ENCODE results near the gene RASSF5. TPM values are rescaled to one million over a fixed set of nuclear protein-coding genes. Genes with fewer than 3 reads are reported as not detected.

Gene RASSF5
- total and polyA plus RNA-seq, 4 donors: 4.8 to 10.0 (median 5.5) TPM

- Histone ChIP-seq H3K4me3 (ENCODE audit: low read depth in 1 of 3, low read length in 3 of 3) (peak overlapping the region; percentile 59 to 88 (median 65)), H3K36me3 (ENCODE audit: control insufficient read depth in 4 of 4, insufficient read depth in 3 of 4, low read depth in 1 of 4, low read length in 3 of 4) (peaks cover 0 to 2% (median 0%) of the 10 kb centered on the region in 4 donors), H3K27ac (ENCODE audit: low read depth in 1 of 2, low read length in 2 of 2) (peak overlapping the region; percentile 70 to 77), H3K9me3 (ENCODE audit: control insufficient read depth in 4 of 4, low read length in 3 of 4) (no peaks in the 10 kb centered on the region), H3K27me3 (ENCODE audit: control insufficient read depth in 4 of 4, insufficient read depth in 4 of 4, low read length in 3 of 4) (no peaks in the 10 kb centered on the region), H3K9ac (ENCODE audit: low read depth in 1 of 2, low read length in 2 of 2) (peak overlapping the region in 1 of 2 donors; percentile 6), H3K4me1 (ENCODE audit: control insufficient read depth in 4 of 4, insufficient read depth in 4 of 4, low read length in 3 of 4) (peaks cover 2 to 21% (median 18%) of the 10 kb centered on the region in 4 donors)
- 13% methylated on average over 14 of the region's 14 CpGs for WGBS
- DNase-seq (ENCODE audit: low spot score): peak; percentile 45
- TF ChIP-seq NR2F2 (IDR thresholded peaks at IDR 0.05): no peak
- TF ChIP-seq HNF4A (conservative IDR thresholded peaks at IDR 0.05): no peak
- no peak for TF ChIP-seq FOXA1 (IDR thresholded peaks at IDR 0.05)
- no peak for TF ChIP-seq MAX (IDR thresholded peaks at IDR 0.05)
- TF ChIP-seq JUND (IDR thresholded peaks at IDR 0.05): no peak
- no peak for TF ChIP-seq SP1 (IDR thresholded peaks at IDR 0.05)
- TF ChIP-seq ZBTB33 (IDR thresholded peaks at IDR 0.05): no peak
- TF ChIP-seq ATF3 (IDR thresholded peaks at IDR 0.05): no peak
- TF ChIP-seq YY1 (IDR thresholded peaks at IDR 0.05): no peak
Observed at GRCh38 chr1:206635978-206636345, 128.6 kb downstream of the RASSF5 start.

- no peak overlapping the region for H3K27ac ChIP-seq (ENCODE audit: low read depth in 1 of 2, low read length in 2 of 2)
- WGBS: 69% methylated on average over 4 of the region's 4 CpGs
Observed at GRCh38 chr1:206636671-206637070, 129.3 kb downstream of the RASSF5 start.

More at GRCh38 chr1:206636671-206637070, 129.3 kb downstream of the RASSF5 start:
- no peak for DNase-seq (ENCODE audit: low spot score)
- no peaks in the 10 kb centered on the region for H3K9me3 ChIP-seq (ENCODE audit: control insufficient read depth in 4 of 4, low read length in 3 of 4)
- H3K27me3 ChIP-seq (ENCODE audit: control insufficient read depth in 4 of 4, insufficient read depth in 4 of 4, low read length in 3 of 4): no peaks in the 10 kb centered on the region
- peaks cover 2 to 21% (median 18%) of the 10 kb centered on the region in 4 donors for H3K4me1 ChIP-seq (ENCODE audit: control insufficient read depth in 4 of 4, insufficient read depth in 4 of 4, low read length in 3 of 4)
- H3K9ac ChIP-seq (ENCODE audit: low read depth in 1 of 2, low read length in 2 of 2): no peak overlapping the region
- no peak overlapping the region for H3K4me3 ChIP-seq (ENCODE audit: low read depth in 1 of 3, low read length in 3 of 3)
- no peak for TF ChIP-seq ATF3 (IDR thresholded peaks at IDR 0.05)
- no peak for TF ChIP-seq ZBTB33 (IDR thresholded peaks at IDR 0.05)
- no peak for TF ChIP-seq SP1 (IDR thresholded peaks at IDR 0.05)
- TF ChIP-seq HNF4A (conservative IDR thresholded peaks at IDR 0.05): no peak
- TF ChIP-seq YY1 (IDR thresholded peaks at IDR 0.05): no peak
- TF ChIP-seq TAF1 (conservative IDR thresholded peaks at IDR 0.05): no peak
- H3K36me3 ChIP-seq (ENCODE audit: control insufficient read depth in 4 of 4, insufficient read depth in 3 of 4, low read depth in 1 of 4, low read length in 3 of 4): peaks cover 0 to 2% (median 0%) of the 10 kb centered on the region in 4 donors
